GM12878 (cell line): ENCODE data around the gene RBP3. TPM values are rescaled to one million over a fixed set of nuclear protein-coding genes. Genes with fewer than 3 reads are reported as not detected.

ENCODE experiments used
- ATAC-seq: fragments of 200-7000 bp; cut with Tn5 transposase; 3 replicates; pipeline ENCODE4 v1.9.1; 2020; ENCODE audit warnings: mild to moderate bottlenecking, moderate library complexity
- BruUV-seq: library from RNA; stranded (reverse); fragments of 400-500 nt; replicated peaks from 2 replicates; lab custom pipeline; 2021; lab: Mats Ljungman, UMichigan
- CTCF ChIA-PET: fragments of 300-600 bp; sonication (Branson Sonifier 250); formaldehyde crosslinking; extraction: SDS; loops from one replicate; lab custom pipeline; 2021; ENCODE audit warnings: inconsistent platforms; lab: Yijun Ruan, JAX
- POLR2A ChIA-PET: fragments of 350-600 bp; formaldehyde crosslinking; extraction: SDS; loops from one replicate; lab custom pipeline; 2021; ENCODE audit warnings: inconsistent platforms; lab: Charles Lee
- RAD21 ChIA-PET: fragments of 300-600 bp; sonication (Branson Sonifier 250); formaldehyde crosslinking; loops from one replicate; lab custom pipeline; 2023; ENCODE audit warnings: antibody characterized with exemption; ENCODE audit not compliant: unreplicated experiment; lab: Charles Lee
- SMC1A ChIA-PET: fragments of 300-600 bp; sonication (Branson Sonifier 250); formaldehyde crosslinking; loops from one replicate; lab custom pipeline; 2023; ENCODE audit not compliant: unreplicated experiment, uncharacterized antibody; lab: Charles Lee
- DNase-seq: peaks from one replicate; pipeline ENCODE4 v3.0.0-alpha.2; 2011; ENCODE audit warnings: low read depth, low spot score
- FAIRE-seq: peaks from 3 replicates; lab custom pipeline; 2011; peaks lifted over from hg19 to GRCh38; lab: Jason Lieb, UNC
- H2AFZ ChIP-seq: 2 replicates; pipeline ENCODE4 v1.6.0; 2011; ENCODE audit warnings: low read depth, low read length, control low read depth; ENCODE audit not compliant: control insufficient read depth
- H3K27ac ChIP-seq: 2 replicates; pipeline ENCODE4 v1.5.1; 2011; ENCODE audit warnings: control low read depth; ENCODE audit not compliant: control insufficient read depth, insufficient read depth
- H3K27me3 ChIP-seq, 2 experiments: replicated peaks in 1 of 2; 2 replicates each; pipeline versions ENCODE4 v1.6.0 to v1.6.1; 2011; ENCODE audit warnings: low read length in 1 of 2; ENCODE audit not compliant: control insufficient read depth in 2 of 2, insufficient read depth in 2 of 2
- H3K36me3 ChIP-seq, 2 experiments: 2 replicates each; pipeline ENCODE4 v1.5.1; 2011; ENCODE audit warnings: low read length in 1 of 2; ENCODE audit not compliant: control insufficient read depth in 2 of 2, insufficient read depth in 2 of 2
- H3K4me1 ChIP-seq: 2 replicates; pipeline ENCODE4 v1.6.1; 2011; ENCODE audit warnings: mild to moderate bottlenecking, low read length, moderate library complexity, mixed read lengths; ENCODE audit not compliant: control insufficient read depth, insufficient read depth
- H3K4me2 ChIP-seq: 2 replicates; pipeline ENCODE4 v1.6.0; 2011; ENCODE audit warnings: control low read depth; ENCODE audit not compliant: control insufficient read depth, insufficient read depth
- H3K4me3 ChIP-seq: fragments of 200-600 bp; sonication (generic); 2 replicates; pipeline ENCODE4 v1.5.1; 2016
- H3K79me2 ChIP-seq: 2 replicates; pipeline ENCODE4 v1.6.0; 2011; ENCODE audit warnings: low read length; ENCODE audit not compliant: control insufficient read depth, insufficient read depth
- H3K9ac ChIP-seq: 2 replicates; pipeline ENCODE4 v1.8.0; 2011; ENCODE audit warnings: low read length, control low read depth, mixed read lengths; ENCODE audit not compliant: control insufficient read depth, insufficient read depth
- H3K9me3 ChIP-seq: replicated peaks from 3 replicates; pipeline ENCODE4 v1.5.1; 2011; ENCODE audit warnings: mild to moderate bottlenecking, low read length; ENCODE audit not compliant: control insufficient read depth, insufficient read depth
- H4K20me1 ChIP-seq: 2 replicates; pipeline ENCODE4 v1.6.0; 2011; ENCODE audit not compliant: control insufficient read depth, insufficient read depth
- ELK1 ChIP-seq: IDR thresholded peaks from 2 replicates; pipeline ENCODE4 v1.6.1; 2012; ENCODE audit warnings: low read depth, low read length, improper control_type of control experiment
- KAT2A ChIP-seq: conservative IDR thresholded peaks from 2 replicates; pipeline ENCODE4 v1.6.1; 2011; ENCODE audit warnings: low read depth, low read length; ENCODE audit not compliant: control insufficient read depth
- WRNIP1 ChIP-seq: IDR thresholded peaks from 2 replicates; pipeline ENCODE4 v1.6.1; 2011; ENCODE audit warnings: low read depth, low read length, improper control_type of control experiment, borderline replicate concordance
- ZBTB33 ChIP-seq: fragments of 450-650 bp; IDR thresholded peaks from 2 replicates; pipeline ENCODE4 v1.6.1; 2017; ENCODE audit warnings: mild to moderate bottlenecking
- ZNF592 ChIP-seq: fragments of 450-650 bp; IDR thresholded peaks from 2 replicates; pipeline ENCODE4 v1.6.1; 2017; ENCODE audit warnings: mild to moderate bottlenecking, moderate library complexity
- WGBS: methylation state at CpG from one replicate; pipeline ENCODE4 v1.1.6; 2016; ENCODE audit warnings: low lambda C conversion rate; ENCODE audit not compliant: insufficient replicate concordance, insufficient coverage; ENCODE audit errors: missing lambda C conversion rate; 5-methylcytosine and 5-hydroxymethylcytosine counted together
- in situ Hi-C: fragments of 300-500 bp; cut with MboI; formaldehyde crosslinking; loops from 9 replicates; pipeline ENCODE4 v1.14.3; 2018; ENCODE audit warnings: mixed read lengths
- intact Hi-C: fragments of 100-400 bp; cut with micrococcal nuclease; formaldehyde crosslinking; loops from one replicate; pipeline ENCODE4 v1.14.2; 2022; ENCODE audit not compliant: unreplicated experiment
- polyA plus RNA-seq, 11 experiments: library from polyadenylated mRNA; depleted of rRNA in 4 of 11; unstranded in 6 of 11; stranded (reverse) in 5 of 11; fragments of >200 nt; fragmentation: Nextera tagmentation in 4 of 11; fragmentation: Illumina TruSeq in 1 of 11; extraction: Ambion mirVana in 4 of 11; extraction: Trizol in 1 of 11; gene quantifications; 1 replicate in 1 of 11; 2 replicates in 10 of 11; pipeline versions ENCODE4 v1.2.1 to v1.2.3, GENCODE V29; 2011 to 2016; ENCODE audit warnings: inconsistent platforms in 2 of 11, missing spikeins in 2 of 11, low read depth in 1 of 11
- total RNA-seq, 4 experiments: library from RNA; depleted of rRNA in 3 of 4; stranded (reverse); fragments of >200 nt in 3 of 4; fragmentation: Illumina TruSeq in 1 of 4; extraction: Trizol in 1 of 4; gene quantifications; 2 replicates each; pipeline versions ENCODE4 v1.2.1 to v1.2.3, GENCODE V29; 2013 to 2021

RBP3 gene
- total and polyA plus RNA-seq, 10 of the 15 experiments (the other 5 are each of a cell fraction or from before 2014, with no cell fraction given) = not detected

GRCh38 chr10:47312663-47312995, 35.5 kb upstream of the RBP3 start (continued):
- TF ChIP-seq WRNIP1 (no peak), KAT2A (no peak), ZNF592 (no peak), ZBTB33 (no peak)

GRCh38 chr10:47314416-47314970, 33.7 kb upstream of the RBP3 start:
- 31% methylated on average over 9 of the region's 9 CpGs for WGBS
- in situ Hi-C loops = no loop called here
- Histone ChIP-seq H2AFZ (no peak overlapping the region), H4K20me1 (no peaks in the 10 kb centered on the region), H3K36me3 (no peaks in the 10 kb centered on the region), H3K27me3 (no peaks in the 10 kb centered on the region; a peak in 1 of 4 replicates), H3K4me2 (no peak overlapping the region), H3K27ac (no peak overlapping the region), H3K9ac (no peak overlapping the region)
- BruUV-seq = no TSS peak
- SMC1A ChIA-PET = interaction anchor here (1.5 to 7.4 kb wide), 2 partner anchors 251 to 267 kb away, joined by 3 to 66 read pairs; no protein-coding TSS in a partner anchor
- DNase-seq = no peak
- intact Hi-C loops = loop anchor here (5.0 kb wide), 1 partner anchor 317 kb away; no protein-coding TSS in a partner anchor
- CTCF ChIA-PET = interaction anchor here (0.6 to 6.8 kb wide), 4 partner anchors 25 to 289 kb away, joined by 3 to 135 read pairs (median 24); no protein-coding TSS in a partner anchor
- TF ChIP-seq ELK1 = no peak
- TF ChIP-seq, all 136 proteins: peak for 0
- ChIA-PET POLR2A (no interaction called here), RAD21 (interaction anchor here (3.3 to 4.7 kb wide), 3 partner anchors 266 to 289 kb away, joined by 12 to 84 read pairs (median 24); no protein-coding TSS in a partner anchor)
- Histone ChIP-seq H3K4me3 (no peak overlapping the region), H3K9me3 (no peaks in the 10 kb centered on the region), H3K79me2 (no peaks in the 10 kb centered on the region), H3K4me1 (no peaks in the 10 kb centered on the region)
- FAIRE-seq (no peak), ATAC-seq (no peak)
